Parathyroid adenoma (tissue), 2 donors: ENCODE measurements around the gene FMNL3.
A peak's percentile ranks its signal among the peaks of the same experiment; 100 is the strongest.

ENCODE experiments used
- H2AFZ ChIP-seq: fragments of 300-600 bp; sonication (generic); one replicate; pipeline ENCODE4 v1.7.0; 2017; ENCODE audit warnings: antibody characterized with exemption, mild to moderate bottlenecking
- H3K27ac ChIP-seq: fragments of 300-600 bp; sonication (generic); one replicate; pipeline ENCODE4 v1.7.0; 2017
- H3K27me3 ChIP-seq: fragments of 300-600 bp; sonication (generic); one replicate; pipeline ENCODE4 v1.7.0; 2017; ENCODE audit warnings: low read length; ENCODE audit not compliant: control insufficient read depth, insufficient read depth
- H3K36me3 ChIP-seq: fragments of 300-600 bp; sonication (generic); one replicate; pipeline ENCODE4 v1.7.0; 2017; ENCODE audit warnings: low read length; ENCODE audit not compliant: control insufficient read depth, insufficient read depth
- H3K4me1 ChIP-seq: fragments of 300-600 bp; sonication (generic); one replicate; pipeline ENCODE4 v1.7.0; 2017; ENCODE audit warnings: control low read depth
- H3K4me2 ChIP-seq: fragments of 300-600 bp; sonication (generic); one replicate; pipeline ENCODE4 v1.7.0; 2017; ENCODE audit warnings: low read length
- H3K4me3 ChIP-seq: fragments of 300-600 bp; sonication (generic); one replicate; pipeline ENCODE4 v1.7.0; 2017; ENCODE audit warnings: low read depth, low read length
- H3K79me2 ChIP-seq: fragments of 300-600 bp; sonication (generic); one replicate; pipeline ENCODE4 v1.7.0; 2017; ENCODE audit warnings: control low read depth
- H3K9ac ChIP-seq: fragments of 300-600 bp; sonication (generic); one replicate; pipeline ENCODE4 v1.7.0; 2017; ENCODE audit warnings: mild to moderate bottlenecking
- H3K9me3 ChIP-seq: fragments of 300-600 bp; sonication (generic); one replicate; pipeline ENCODE4 v1.7.0; 2017; ENCODE audit warnings: low read length; ENCODE audit not compliant: control insufficient read depth
- TF ChIP-seq, protein P1 (sequence below): fragments of 300-600 bp; sonication (generic); IDR thresholded peaks from one replicate; pipeline ENCODE4 v1.7.0; 2017; ENCODE audit warnings: antibody characterized with exemption, mild to moderate bottlenecking
- donor health status: primary hyperparathyroidism.

The FMNL3 gene

DNA sequence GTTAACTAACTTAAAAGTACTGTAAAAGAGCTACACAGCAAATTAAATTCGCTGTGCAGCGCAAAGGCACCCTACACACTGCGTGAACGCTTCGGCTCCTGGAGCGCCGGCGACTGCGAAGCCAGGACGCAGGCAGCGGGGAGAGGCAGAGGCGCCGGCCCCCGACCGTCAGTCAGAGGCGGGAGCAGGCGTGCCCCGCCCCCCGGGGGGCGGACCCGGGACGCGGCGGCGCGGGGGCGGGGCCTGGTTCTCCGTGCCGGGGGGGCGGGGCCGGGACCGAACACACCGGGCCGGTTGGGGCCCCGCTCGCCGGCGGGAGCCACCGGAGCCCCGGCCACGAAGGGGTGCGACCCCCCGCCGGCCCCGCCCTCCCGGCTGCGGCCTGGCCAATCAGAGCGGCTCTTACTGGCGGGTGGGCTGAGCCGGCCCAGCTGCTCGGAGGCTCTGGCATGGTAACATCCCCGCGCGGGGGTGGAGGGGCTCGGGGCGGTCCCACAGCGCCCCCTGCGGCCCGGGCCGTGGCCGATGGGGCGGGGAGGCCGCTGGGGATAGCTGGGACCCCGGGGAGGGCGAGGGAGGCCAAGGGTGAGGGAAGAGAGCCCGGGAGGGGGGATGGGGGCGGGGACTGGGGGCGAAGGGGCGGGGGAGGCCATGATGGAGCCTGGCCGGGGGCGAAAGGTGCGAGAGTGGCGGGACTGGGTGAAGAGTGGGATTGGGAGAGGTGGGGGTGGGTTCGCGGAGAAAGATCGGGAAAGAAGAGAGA, 83.9 kb downstream of the FMNL3 start, which contains the start of gene PRPF40B:
Gene PRPF40B, plus strand, starts transcription at position 420 of the 763 bp plus-strand sequence. Its CDS starts 30 bp downstream, at position 450.
- no peaks in the 10 kb centered on the region for H3K36me3 ChIP-seq
- peak within 1 kb of the TSS; percentile 76 for H3K4me3 ChIP-seq
- H3K9ac ChIP-seq, result peak within 1 kb of the TSS; percentile 0
- no peaks in the 10 kb centered on the region for H3K27me3 ChIP-seq
- peak within 1 kb of the TSS; percentile 73 for H3K4me2 ChIP-seq
- H2AFZ ChIP-seq, result peak within 1 kb of the TSS; percentile 97
- peaks cover 3% of the 10 kb centered on the region for H3K79me2 ChIP-seq
- TF ChIP-seq, protein P1, sequence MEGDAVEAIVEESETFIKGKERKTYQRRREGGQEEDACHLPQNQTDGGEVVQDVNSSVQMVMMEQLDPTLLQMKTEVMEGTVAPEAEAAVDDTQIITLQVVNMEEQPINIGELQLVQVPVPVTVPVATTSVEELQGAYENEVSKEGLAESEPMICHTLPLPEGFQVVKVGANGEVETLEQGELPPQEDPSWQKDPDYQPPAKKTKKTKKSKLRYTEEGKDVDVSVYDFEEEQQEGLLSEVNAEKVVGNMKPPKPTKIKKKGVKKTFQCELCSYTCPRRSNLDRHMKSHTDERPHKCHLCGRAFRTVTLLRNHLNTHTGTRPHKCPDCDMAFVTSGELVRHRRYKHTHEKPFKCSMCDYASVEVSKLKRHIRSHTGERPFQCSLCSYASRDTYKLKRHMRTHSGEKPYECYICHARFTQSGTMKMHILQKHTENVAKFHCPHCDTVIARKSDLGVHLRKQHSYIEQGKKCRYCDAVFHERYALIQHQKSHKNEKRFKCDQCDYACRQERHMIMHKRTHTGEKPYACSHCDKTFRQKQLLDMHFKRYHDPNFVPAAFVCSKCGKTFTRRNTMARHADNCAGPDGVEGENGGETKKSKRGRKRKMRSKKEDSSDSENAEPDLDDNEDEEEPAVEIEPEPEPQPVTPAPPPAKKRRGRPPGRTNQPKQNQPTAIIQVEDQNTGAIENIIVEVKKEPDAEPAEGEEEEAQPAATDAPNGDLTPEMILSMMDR, result peak; percentile 44
- H3K4me1 ChIP-seq, result peaks cover 5% of the 10 kb centered on the region
- no peaks in the 10 kb centered on the region for H3K9me3 ChIP-seq
- H3K27ac ChIP-seq, result peak within 1 kb of the TSS; percentile 75

DNA sequence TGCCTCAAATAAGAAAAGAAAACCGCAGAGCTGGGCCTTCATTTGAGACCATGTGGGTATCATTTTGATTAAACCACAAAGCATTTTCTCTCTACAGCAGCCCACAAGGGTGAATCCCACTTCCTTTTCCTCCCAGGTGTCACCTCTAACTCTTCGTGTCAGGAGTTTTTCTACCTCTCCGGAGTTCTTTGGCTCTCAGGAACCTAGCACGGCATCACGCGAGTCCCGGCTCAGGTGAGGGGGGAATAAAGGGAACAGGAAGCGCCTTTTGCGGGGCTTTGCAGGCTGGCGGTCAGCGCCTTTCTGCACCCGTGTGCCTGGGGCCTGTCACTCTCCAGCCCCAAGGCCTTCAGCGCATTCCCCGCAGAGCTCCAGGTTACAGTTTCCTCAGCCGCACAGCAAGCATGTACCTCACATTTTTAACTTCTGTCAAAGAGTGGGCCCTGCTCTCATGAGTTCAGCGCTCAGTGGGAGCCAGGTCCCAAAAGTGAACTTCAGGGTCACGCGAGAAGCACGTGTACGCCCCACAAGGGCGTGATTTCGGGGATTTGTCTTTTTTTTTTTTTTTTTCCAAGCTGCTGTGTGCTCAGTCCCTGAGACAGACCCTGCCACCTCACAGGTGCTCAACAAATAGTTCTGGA, 84.6 kb downstream of the FMNL3 start:
- TF ChIP-seq, protein P1, result peak; percentile 16
- peak overlapping the region; percentile 76 for H3K4me3 ChIP-seq
- no peaks in the 10 kb centered on the region for H3K27me3 ChIP-seq
- H2AFZ ChIP-seq, result peak overlapping the region; percentile 97
- no peaks in the 10 kb centered on the region for H3K36me3 ChIP-seq
- peak overlapping the region; percentile 71 for H3K27ac ChIP-seq
- peaks cover 3% of the 10 kb centered on the region for H3K79me2 ChIP-seq
- peaks cover 5% of the 10 kb centered on the region for H3K4me1 ChIP-seq
- peak overlapping the region; percentile 73 for H3K4me2 ChIP-seq
- H3K9me3 ChIP-seq, result no peaks in the 10 kb centered on the region
- H3K9ac ChIP-seq, result peak overlapping the region; percentile 0

DNA sequence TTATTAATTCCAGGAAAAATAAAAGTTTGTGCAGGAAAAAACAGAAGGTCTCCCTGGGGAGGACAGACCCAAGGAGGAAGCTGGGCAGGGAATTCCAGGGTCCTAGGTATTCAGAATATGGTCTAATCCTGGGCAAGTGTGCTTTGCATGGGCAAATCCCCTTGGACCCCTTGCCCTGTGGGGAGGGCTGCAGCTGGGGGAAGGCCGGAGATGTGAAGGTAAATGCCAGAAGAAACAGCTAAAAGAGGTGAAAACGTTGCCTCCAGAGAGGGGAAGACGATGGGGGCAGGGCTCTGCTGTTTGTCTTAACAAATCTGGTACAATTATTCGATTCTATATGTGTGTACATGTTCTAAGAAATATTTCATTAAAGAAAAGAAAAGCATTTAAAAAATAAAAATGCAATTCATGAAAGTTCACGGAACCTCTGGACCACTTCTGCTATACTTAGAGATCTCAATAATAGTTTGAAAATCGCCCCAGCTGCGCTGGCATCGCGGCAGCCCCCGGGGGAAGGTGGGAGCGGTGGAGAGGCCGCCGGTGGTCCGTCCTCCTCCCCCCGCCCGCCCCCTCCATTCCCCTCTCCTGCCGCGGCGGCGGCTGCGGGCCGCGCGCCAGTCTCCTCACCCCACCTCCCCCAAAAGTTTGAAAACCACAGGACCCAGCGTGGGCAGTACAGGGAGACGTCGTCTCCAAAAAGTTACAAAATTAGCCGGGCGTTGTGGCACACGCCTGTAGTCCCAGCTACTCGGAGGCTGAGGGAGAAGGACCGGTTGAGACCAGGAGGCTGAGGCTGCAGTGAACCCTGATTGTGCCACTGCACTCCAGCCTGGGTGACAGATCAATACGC, 85.3 kb downstream of the FMNL3 start:
- Histone ChIP-seq H3K9me3 (no peaks in the 10 kb centered on the region), H3K4me1 (peaks cover 5% of the 10 kb centered on the region), H3K36me3 (no peaks in the 10 kb centered on the region), H3K9ac (no peak overlapping the region), H3K27me3 (no peaks in the 10 kb centered on the region), H3K4me2 (peak overlapping the region; percentile 73), H3K79me2 (peaks cover 3% of the 10 kb centered on the region), H2AFZ (peak overlapping the region; percentile 97), H3K4me3 (peak overlapping the region; percentile 76), H3K27ac (peak overlapping the region; percentile 71)
- TF ChIP-seq, protein P1, result no peak

DNA sequence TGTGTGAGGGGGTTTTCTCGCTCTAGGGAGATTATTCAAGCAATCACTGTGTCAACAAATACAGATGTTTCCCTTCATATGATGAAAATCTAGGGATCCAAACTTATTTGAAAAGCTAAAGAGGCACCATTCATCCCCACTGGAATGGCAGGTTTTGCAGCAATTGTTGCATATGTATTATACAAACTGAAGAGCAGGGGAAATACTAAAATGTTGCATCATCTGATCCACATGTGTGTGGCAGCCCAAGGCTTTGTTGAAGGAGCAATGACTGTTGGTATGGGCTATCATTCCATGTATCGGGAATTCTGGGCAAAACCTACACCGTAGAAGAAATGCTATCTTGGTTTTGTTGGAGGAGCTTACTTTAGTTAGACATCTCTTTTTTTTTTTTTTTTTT, 87.9 kb downstream of the FMNL3 start:
- Histone ChIP-seq H3K4me3 (no peak overlapping the region), H3K4me2 (no peak overlapping the region), H3K9me3 (no peaks in the 10 kb centered on the region), H3K4me1 (peaks cover 5% of the 10 kb centered on the region), H3K79me2 (peaks cover 3% of the 10 kb centered on the region), H3K27me3 (no peaks in the 10 kb centered on the region), H3K36me3 (no peaks in the 10 kb centered on the region), H2AFZ (no peak overlapping the region), H3K27ac (no peak overlapping the region), H3K9ac (no peak overlapping the region)
- TF ChIP-seq, protein P1, result no peak
